ENCODE results near the gene IL34. TPM values are rescaled to one million over a fixed set of nuclear protein-coding genes. Genes with fewer than 3 reads are reported as not detected.
A peak's percentile ranks its signal among the peaks of the same experiment; 100 is the strongest.

The IL34 gene
- total and polyA plus RNA-seq, 2 of the 13 experiments (the other 11 are each of a cell fraction or from before 2014, with no cell fraction given), result 1.2 to 1.3 TPM

- no peak for TF ChIP-seq MXD3 (CRISPR knock-in tag; IDR thresholded peaks at IDR 0.05)
- peak; percentile 57; the same call in 1 of the 2 replicates for TF ChIP-seq CREBL2 (CRISPR knock-in tag; IDR thresholded peaks at IDR 0.05; ENCODE audit: borderline replicate concordance)
- TF ChIP-seq ZIK1 (CRISPR knock-in tag; IDR thresholded peaks at IDR 0.05; ENCODE audit: borderline replicate concordance, low read depth), result no peak
- no peak for TF ChIP-seq ZNF317 (CRISPR knock-in tag; IDR thresholded peaks at IDR 0.05)
Measured at GRCh38 chr16:70682239-70683145, 36.1 kb downstream of the IL34 start (continued).

DNA sequence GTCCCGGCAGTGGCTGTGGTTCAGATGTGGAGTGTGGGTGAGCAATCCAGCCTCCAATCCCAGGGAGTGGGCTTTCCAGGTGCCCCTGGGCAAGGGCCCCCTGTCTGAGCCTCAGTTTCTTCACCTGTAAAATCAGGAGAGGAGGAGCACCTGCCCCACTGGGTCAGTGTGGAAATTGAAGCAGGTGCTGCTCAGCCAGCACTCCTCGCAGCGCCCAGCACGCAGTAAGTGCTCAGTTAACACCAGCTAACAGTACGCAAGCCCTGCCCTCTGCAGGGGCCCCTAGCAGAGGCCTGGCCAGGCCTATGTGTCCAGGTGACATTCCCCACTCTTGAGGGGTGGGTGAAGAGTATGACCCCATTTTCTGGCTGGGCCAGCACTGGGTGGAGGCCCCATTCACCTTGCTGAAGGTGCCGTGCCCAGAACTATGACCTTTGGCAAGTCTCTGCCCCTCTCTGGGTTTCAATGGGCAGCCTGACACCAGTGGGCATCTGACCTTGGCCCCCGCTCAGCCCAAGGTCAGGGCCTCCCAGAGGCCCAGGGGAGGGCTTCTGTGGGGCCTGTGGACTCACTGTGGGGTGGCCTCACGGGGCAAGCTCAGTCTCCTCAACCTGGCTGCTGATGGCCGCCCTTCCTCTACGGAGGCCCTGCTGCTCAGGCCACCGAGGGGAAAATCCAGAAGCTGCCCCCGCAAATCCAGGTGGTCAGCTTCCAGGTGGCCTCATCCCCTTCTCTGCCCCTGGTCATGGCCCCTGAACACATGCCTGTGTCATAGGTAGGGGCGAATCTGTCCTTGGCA lies 37.0 kb downstream of the IL34 start:
- peak; percentile 4 for ATAC-seq
- TF ChIP-seq SUZ12 (IDR thresholded peaks at IDR 0.05; ENCODE audit: low read depth, low read length) (no peak), HOXD1 (CRISPR knock-in tag; IDR thresholded peaks at IDR 0.05) (0 out of 2 replicates have a peak, but pooled peaks have one; percentile 55), KAT2B (IDR thresholded peaks at IDR 0.05; ENCODE audit: borderline replicate concordance, low read depth, low read length) (no peak), MTA1 (CRISPR knock-in tag; IDR thresholded peaks at IDR 0.05; ENCODE audit: borderline replicate concordance) (peak; percentile 95; the same call in 1 of the 2 replicates), ZNF180 (CRISPR knock-in tag; IDR thresholded peaks at IDR 0.05; ENCODE audit: borderline replicate concordance, low read depth) (0 out of 2 replicates have a peak, but pooled peaks have one; percentile 15)
- TF ChIP-seq, protein P1, sequence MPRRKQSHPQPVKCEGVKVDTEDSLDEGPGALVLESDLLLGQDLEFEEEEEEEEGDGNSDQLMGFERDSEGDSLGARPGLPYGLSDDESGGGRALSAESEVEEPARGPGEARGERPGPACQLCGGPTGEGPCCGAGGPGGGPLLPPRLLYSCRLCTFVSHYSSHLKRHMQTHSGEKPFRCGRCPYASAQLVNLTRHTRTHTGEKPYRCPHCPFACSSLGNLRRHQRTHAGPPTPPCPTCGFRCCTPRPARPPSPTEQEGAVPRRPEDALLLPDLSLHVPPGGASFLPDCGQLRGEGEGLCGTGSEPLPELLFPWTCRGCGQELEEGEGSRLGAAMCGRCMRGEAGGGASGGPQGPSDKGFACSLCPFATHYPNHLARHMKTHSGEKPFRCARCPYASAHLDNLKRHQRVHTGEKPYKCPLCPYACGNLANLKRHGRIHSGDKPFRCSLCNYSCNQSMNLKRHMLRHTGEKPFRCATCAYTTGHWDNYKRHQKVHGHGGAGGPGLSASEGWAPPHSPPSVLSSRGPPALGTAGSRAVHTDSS (CRISPR knock-in tag; conservative IDR thresholded peaks at IDR 0.05), result no peak; the same call in none of the 2 replicates
- TF ChIP-seq, protein P2, sequence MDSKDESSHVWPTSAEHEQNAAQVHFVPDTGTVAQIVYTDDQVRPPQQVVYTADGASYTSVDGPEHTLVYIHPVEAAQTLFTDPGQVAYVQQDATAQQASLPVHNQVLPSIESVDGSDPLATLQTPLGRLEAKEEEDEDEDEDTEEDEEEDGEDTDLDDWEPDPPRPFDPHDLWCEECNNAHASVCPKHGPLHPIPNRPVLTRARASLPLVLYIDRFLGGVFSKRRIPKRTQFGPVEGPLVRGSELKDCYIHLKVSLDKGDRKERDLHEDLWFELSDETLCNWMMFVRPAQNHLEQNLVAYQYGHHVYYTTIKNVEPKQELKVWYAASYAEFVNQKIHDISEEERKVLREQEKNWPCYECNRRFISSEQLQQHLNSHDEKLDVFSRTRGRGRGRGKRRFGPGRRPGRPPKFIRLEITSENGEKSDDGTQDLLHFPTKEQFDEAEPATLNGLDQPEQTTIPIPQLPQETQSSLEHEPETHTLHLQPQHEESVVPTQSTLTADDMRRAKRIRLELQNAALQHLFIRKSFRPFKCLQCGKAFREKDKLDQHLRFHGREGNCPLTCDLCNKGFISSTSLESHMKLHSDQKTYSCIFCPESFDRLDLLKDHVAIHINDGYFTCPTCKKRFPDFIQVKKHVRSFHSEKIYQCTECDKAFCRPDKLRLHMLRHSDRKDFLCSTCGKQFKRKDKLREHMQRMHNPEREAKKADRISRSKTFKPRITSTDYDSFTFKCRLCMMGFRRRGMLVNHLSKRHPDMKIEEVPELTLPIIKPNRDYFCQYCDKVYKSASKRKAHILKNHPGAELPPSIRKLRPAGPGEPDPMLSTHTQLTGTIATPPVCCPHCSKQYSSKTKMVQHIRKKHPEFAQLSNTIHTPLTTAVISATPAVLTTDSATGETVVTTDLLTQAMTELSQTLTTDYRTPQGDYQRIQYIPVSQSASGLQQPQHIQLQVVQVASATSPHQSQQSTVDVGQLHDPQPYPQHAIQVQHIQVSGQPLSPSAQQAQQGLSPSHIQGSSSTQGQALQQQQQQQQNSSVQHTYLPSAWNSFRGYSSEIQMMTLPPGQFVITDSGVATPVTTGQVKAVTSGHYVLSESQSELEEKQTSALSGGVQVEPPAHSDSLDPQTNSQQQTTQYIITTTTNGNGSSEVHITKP (CRISPR knock-in tag; IDR thresholded peaks at IDR 0.05; ENCODE audit: low read depth), result no peak; the same call in 1 of the 2 replicates

More for the DNA sequence above, 37.0 kb downstream of the IL34 start:
- peaks cover 22 to 31% of the 10 kb centered on the region in 2 experiments; a peak in 4 of 5 replicates for H3K36me3 ChIP-seq (replicated peaks in 1 of 2; ENCODE audit: control insufficient read depth in 1 of 2, insufficient read depth in 2 of 2, low read length in 2 of 2)
- no peak overlapping the region for H2AFZ ChIP-seq (ENCODE audit: low read length)
- H3K27me3 ChIP-seq (ENCODE audit: control insufficient read depth in 1 of 2, insufficient read depth in 2 of 2, low read length in 2 of 2), result no peaks in the 10 kb centered on the region; a peak in 1 of 5 replicates
- peak overlapping the region; percentile 95 for H3K9ac ChIP-seq (ENCODE audit: insufficient read depth, low read depth, low read length)
- ChIA-PET CTCF (ENCODE audit: low intra/inter-chr PET ratio, low total read pairs) (interaction anchor here (2.8 kb wide), 1 partner anchor 55 kb away, joined by 19 read pairs; no protein-coding TSS in a partner anchor), POLR2A (interaction anchor here (0.7 to 18.7 kb wide), 23 partner anchors 10 to 881 kb away, joined by 3 to 536 read pairs (median 9); no protein-coding TSS in a partner anchor)
- peaks cover 16% of the 10 kb centered on the region; the same call in 1 of the 2 replicates for H4K20me1 ChIP-seq (ENCODE audit: insufficient read depth, low read length)
- peaks cover 55% of the 10 kb centered on the region for H3K79me2 ChIP-seq (ENCODE audit: insufficient read depth, low read length)
- H3K4me2 ChIP-seq (ENCODE audit: low read depth, low read length), result peak overlapping the region; percentile 100
- peak overlapping the region; percentile 86 to 93 (median 91) for H3K4me3 ChIP-seq (replicated peaks in 1 of 3; ENCODE audit: insufficient read depth in 1 of 3, low read depth in 2 of 3, low read length in 3 of 3)
- 15% methylated on average over 9 of the region's 13 CpGs for WGBS (ENCODE audit: low lambda C conversion rate)
- intact Hi-C loops (cut with micrococcal nuclease; ENCODE audit: unreplicated experiment) (loop anchor here (2.0 kb wide), 1 partner anchor 63 kb away; no protein-coding TSS in a partner anchor), in situ Hi-C loops (cut with HindIII; ENCODE audit: extremely low pct_ligation_motif_present, low pct_unique_long_range_greater_than_20kb) (no loop called here)
- peak; percentile 34 for FAIRE-seq
- no peak for DNase-seq (ENCODE audit: low spot score)
- peak overlapping the region; percentile 91 for H3K27ac ChIP-seq (ENCODE audit: extremely low read length, insufficient read depth, low read length)
- H3K4me1 ChIP-seq (ENCODE audit: insufficient read depth, low read length), result peaks cover 62% of the 10 kb centered on the region
- TSS peak; percentile 47 for BruUV-seq (replicated peaks)
- H3K9me3 ChIP-seq (ENCODE audit: low read length), result no peaks in the 10 kb centered on the region
